Natural killer cell (primary cell): ENCODE results near the gene TLE7. TPM values are rescaled to one million over a fixed set of nuclear protein-coding genes. Genes with fewer than 3 reads are reported as not detected.
A peak's percentile ranks its signal among the peaks of the same experiment; 100 is the strongest.

Experiments used
- ATAC-seq, 3 donors: fragments of 150-1000 bp in 2 of 3; fragments of 200-7000 bp in 1 of 3; cut with Tn5 transposase; 1 replicate in 1 of 3; 2 replicates in 2 of 3; pipeline ENCODE4 v1.10.0; 2021; ENCODE audit warnings: mild to moderate bottlenecking in 2 of 3, moderate library complexity in 2 of 3
- DNase-seq, 2 donors: peaks; one replicate each; pipeline versions ENCODE4 v3.0.0 to v3.0.0-alpha.2; 2013 to 2021; ENCODE audit warnings: mixed read lengths in 1 of 2
- H3K27ac ChIP-seq: one replicate; pipeline ENCODE4 v1.5.1; 2013; ENCODE audit warnings: mild to moderate bottlenecking, low read length
- H3K27me3 ChIP-seq: one replicate; pipeline ENCODE4 v1.6.1; 2013; ENCODE audit warnings: low read length; ENCODE audit not compliant: control insufficient read depth, insufficient read depth
- H3K36me3 ChIP-seq: one replicate; pipeline ENCODE4 v1.6.1; 2013; ENCODE audit warnings: low read length; ENCODE audit not compliant: control insufficient read depth, insufficient read depth
- H3K4me1 ChIP-seq: one replicate; pipeline ENCODE4 v1.6.1; 2013; ENCODE audit warnings: low read length; ENCODE audit not compliant: control insufficient read depth, insufficient read depth
- H3K4me3 ChIP-seq: one replicate; pipeline ENCODE4 v1.5.1; 2013; ENCODE audit warnings: low read length
- H3K9me3 ChIP-seq: one replicate; pipeline ENCODE4 v1.6.1; 2013; ENCODE audit warnings: low read length; ENCODE audit not compliant: control insufficient read depth, insufficient read depth
- H3K27ac Mint-ChIP-seq, 2 donors: one replicate each; pipeline ENCODE4 v1.8.0; 2022; ENCODE audit warnings: mild to moderate bottlenecking in 2 of 2, mixed read lengths in 2 of 2, moderate library complexity in 1 of 2
- H3K27me3 Mint-ChIP-seq, 2 donors: one replicate each; pipeline ENCODE4 v1.8.0; 2022; ENCODE audit warnings: low read depth in 2 of 2, mixed read lengths in 2 of 2
- H3K36me3 Mint-ChIP-seq: one replicate; pipeline ENCODE4 v1.8.0; 2022; ENCODE audit warnings: mixed read lengths
- H3K4me1 Mint-ChIP-seq, 2 donors: one replicate each; pipeline ENCODE4 v1.8.0; 2022; ENCODE audit warnings: mixed read lengths in 2 of 2
- H3K4me3 Mint-ChIP-seq: one replicate; pipeline ENCODE4 v1.8.0; 2022; ENCODE audit warnings: mild to moderate bottlenecking, moderate library complexity, mixed read lengths
- H3K9me3 Mint-ChIP-seq, 2 donors: one replicate each; pipeline ENCODE4 v1.8.0; 2022; ENCODE audit warnings: mixed read lengths in 2 of 2
- WGBS: methylation state at CpG from one replicate; pipeline ENCODE4 v1.1.7; 2013; ENCODE audit warnings: missing lambda C conversion rate; ENCODE audit not compliant: insufficient coverage; 5-methylcytosine and 5-hydroxymethylcytosine counted together
- intact Hi-C: fragments of 100-400 bp; cut with micrococcal nuclease; formaldehyde crosslinking; loops from one replicate; pipeline ENCODE4 v1.14.2; 2022
- total RNA-seq, 4 donors: library from RNA; stranded (reverse); fragments of 120-200 nt in 1 of 4; gene quantifications; one replicate each; pipeline versions ENCODE4 v1.2.3 to v1.2.4, GENCODE V29; 2013 to 2022
- TF ChIP-seq, protein P1 (sequence below): fragments of 200-600 bp; IDR thresholded peaks from one replicate; pipeline ENCODE4 v1.8.0; 2022; ENCODE audit warnings: antibody characterized with exemption

Gene TLE7
- total RNA-seq, 3 donors from 2014 or later (not counting 1 experiment from before 2014, with no cell fraction given): not detected

DNA sequence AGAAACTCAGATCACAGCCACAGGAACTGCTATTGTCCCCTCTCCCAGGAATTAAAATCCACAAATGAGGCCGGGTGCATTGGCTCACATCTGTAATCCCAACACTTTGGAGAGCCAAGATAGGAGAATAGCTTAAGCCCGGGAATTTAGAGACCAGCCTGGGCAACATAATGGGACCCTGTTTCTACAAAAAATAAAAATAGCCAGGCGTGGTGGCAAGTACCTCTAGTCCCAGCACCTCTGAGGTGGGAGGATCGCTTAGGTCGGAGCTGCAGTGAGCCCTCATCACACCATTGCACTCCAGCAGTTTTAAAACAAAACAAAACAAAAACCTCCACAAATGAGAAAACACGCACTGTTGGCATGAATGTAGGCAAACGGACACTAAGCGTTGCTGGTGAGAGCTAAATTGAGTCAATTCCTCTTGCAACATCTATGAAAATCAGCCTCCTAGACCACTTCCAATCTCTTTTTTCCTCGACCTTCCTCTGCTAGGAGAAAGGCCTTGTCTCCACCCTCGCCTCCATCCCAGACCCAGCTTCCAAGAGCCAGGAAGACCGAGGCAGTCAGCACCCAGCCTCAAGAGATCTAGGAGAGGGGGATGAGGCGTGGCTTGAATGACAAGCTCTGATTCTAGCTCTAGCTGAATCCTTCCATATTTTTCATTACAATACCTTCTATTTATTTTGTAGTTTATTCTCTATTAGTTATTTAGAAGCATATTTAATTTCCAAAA, 14.8 kb downstream of the TLE7 start:
- H3K27ac Mint-ChIP-seq: no peak overlapping the region
- Histone ChIP-seq H3K36me3 (no peaks in the 10 kb centered on the region), H3K9me3 (no peaks in the 10 kb centered on the region), H3K4me1 (no peaks in the 10 kb centered on the region), H3K27ac (no peak overlapping the region), H3K27me3 (no peaks in the 10 kb centered on the region), H3K4me3 (no peak overlapping the region)
- peaks cover 30 to 39% of the 10 kb centered on the region in 2 donors for H3K27me3 Mint-ChIP-seq
- no peaks in the 10 kb centered on the region for H3K36me3 Mint-ChIP-seq
- H3K4me1 Mint-ChIP-seq: no peaks in the 10 kb centered on the region
- no peaks in the 10 kb centered on the region for H3K9me3 Mint-ChIP-seq
- TF ChIP-seq, protein P1, sequence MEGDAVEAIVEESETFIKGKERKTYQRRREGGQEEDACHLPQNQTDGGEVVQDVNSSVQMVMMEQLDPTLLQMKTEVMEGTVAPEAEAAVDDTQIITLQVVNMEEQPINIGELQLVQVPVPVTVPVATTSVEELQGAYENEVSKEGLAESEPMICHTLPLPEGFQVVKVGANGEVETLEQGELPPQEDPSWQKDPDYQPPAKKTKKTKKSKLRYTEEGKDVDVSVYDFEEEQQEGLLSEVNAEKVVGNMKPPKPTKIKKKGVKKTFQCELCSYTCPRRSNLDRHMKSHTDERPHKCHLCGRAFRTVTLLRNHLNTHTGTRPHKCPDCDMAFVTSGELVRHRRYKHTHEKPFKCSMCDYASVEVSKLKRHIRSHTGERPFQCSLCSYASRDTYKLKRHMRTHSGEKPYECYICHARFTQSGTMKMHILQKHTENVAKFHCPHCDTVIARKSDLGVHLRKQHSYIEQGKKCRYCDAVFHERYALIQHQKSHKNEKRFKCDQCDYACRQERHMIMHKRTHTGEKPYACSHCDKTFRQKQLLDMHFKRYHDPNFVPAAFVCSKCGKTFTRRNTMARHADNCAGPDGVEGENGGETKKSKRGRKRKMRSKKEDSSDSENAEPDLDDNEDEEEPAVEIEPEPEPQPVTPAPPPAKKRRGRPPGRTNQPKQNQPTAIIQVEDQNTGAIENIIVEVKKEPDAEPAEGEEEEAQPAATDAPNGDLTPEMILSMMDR: no peak
- DNase-seq (no peak), ATAC-seq (no peak)
- intact Hi-C loops: no loop called here
- 62% methylated on average over 9 of the region's 12 CpGs for WGBS
- H3K4me3 Mint-ChIP-seq: no peak overlapping the region

DNA sequence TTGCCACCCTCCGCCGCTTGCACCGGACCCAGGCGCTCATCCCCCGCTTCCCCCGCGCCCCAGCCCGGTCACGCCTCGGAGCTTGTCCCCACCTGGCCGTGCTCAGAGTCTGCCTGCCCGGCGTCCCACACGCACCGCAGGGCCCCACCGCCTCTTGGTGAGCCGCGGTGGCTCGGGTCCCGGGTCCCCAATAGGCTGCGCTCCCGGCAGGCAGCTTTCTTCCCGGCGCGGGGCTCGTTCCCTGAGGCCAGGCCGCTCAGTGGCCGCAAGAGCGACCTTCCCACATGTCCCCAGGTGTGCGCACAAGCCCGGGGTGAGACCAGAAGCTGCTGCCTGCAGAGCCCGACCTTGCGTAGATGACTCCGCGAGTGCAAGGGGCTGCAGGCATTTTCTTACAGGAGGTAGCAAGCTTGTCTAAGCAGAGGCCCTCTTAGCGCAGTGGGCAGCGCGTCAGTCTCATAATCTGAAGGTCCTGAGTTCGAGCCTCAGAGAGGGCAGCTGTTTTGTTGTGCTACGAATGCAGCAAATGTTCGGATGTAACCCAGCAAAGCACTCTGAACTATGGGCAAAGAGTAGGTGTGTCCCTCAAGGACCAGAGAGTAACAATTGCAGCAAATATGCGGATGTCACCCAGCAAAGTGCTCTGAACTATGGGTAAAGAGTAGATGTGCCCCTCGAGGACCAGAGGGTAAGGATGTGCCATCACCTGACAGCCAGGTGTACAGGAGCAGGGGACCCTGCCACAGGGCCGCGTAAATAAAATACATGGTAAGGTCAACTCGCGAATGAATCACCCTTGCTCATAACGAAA, 15.6 kb downstream of the TLE7 start:
- intact Hi-C loops: no loop called here
- WGBS: 3% methylated on average over 48 of the region's 48 CpGs
- no peak overlapping the region for H3K27ac Mint-ChIP-seq
- peaks cover 30 to 42% of the 10 kb centered on the region in 2 donors for H3K27me3 Mint-ChIP-seq
- H3K9me3 ChIP-seq: no peaks in the 10 kb centered on the region
- H3K4me3 Mint-ChIP-seq: no peak overlapping the region
- no peaks in the 10 kb centered on the region for H3K36me3 Mint-ChIP-seq
- no peaks in the 10 kb centered on the region for H3K4me1 ChIP-seq
- DNase-seq (peak in 1 of 2 donors; percentile 84), ATAC-seq (peak in 1 of 3 donors; percentile 61)
- H3K27me3 ChIP-seq: no peaks in the 10 kb centered on the region
- TF ChIP-seq, protein P1: no peak
- H3K4me1 Mint-ChIP-seq: no peaks in the 10 kb centered on the region
- no peaks in the 10 kb centered on the region for H3K9me3 Mint-ChIP-seq
- H3K36me3 ChIP-seq: no peaks in the 10 kb centered on the region
- no peak overlapping the region for H3K27ac ChIP-seq
- no peak overlapping the region for H3K4me3 ChIP-seq

DNA sequence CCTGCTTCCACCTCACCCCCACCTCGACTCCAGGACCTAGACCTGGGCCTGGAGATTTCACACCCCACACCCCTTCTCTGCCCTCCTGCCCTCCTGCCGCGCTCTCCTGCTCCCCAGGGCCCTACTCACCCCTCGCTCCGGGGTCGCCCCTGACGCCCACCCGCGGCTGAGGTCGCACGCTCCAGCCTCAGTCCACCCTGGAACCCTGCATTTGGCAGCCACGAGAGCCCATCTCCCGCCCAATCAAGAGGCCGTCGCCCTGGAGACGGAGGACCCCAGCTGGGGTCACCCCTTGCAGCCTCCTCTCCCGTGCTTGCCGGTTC, 16.1 kb downstream of the TLE7 start:
- ATAC-seq: no peak
- peaks cover 30 to 46% of the 10 kb centered on the region in 2 donors for H3K27me3 Mint-ChIP-seq
- Histone ChIP-seq H3K36me3 (no peaks in the 10 kb centered on the region), H3K9me3 (no peaks in the 10 kb centered on the region), H3K4me3 (no peak overlapping the region), H3K27ac (no peak overlapping the region), H3K4me1 (no peaks in the 10 kb centered on the region), H3K27me3 (no peaks in the 10 kb centered on the region)
- no peak overlapping the region for H3K4me3 Mint-ChIP-seq
- TF ChIP-seq, protein P1: no peak
- no peaks in the 10 kb centered on the region for H3K36me3 Mint-ChIP-seq
- H3K27ac Mint-ChIP-seq: no peak overlapping the region
- H3K9me3 Mint-ChIP-seq: no peaks in the 10 kb centered on the region
- intact Hi-C loops: no loop called here
- no peak for DNase-seq
- WGBS: 16% methylated on average over 18 of the region's 18 CpGs
- no peaks in the 10 kb centered on the region for H3K4me1 Mint-ChIP-seq
